Activated CD8-positive, alpha-beta memory T cell treated with anti-CD3 and anti-CD28 coated beads, Interleukin-2, amount 50 U/mL, for 4 hours (primary cell): ENCODE measurements around the gene CD2AP.
"Not testable (repeated sequence)": the region's sequence is repeated elsewhere in the genome, so short reads cannot be mapped to it uniquely, and the experiment has no call there.

Source experiments
- DNase-seq: peaks from one replicate; pipeline ENCODE4 v3.0.0-alpha.2; 2020

Gene CD2AP

DNA sequence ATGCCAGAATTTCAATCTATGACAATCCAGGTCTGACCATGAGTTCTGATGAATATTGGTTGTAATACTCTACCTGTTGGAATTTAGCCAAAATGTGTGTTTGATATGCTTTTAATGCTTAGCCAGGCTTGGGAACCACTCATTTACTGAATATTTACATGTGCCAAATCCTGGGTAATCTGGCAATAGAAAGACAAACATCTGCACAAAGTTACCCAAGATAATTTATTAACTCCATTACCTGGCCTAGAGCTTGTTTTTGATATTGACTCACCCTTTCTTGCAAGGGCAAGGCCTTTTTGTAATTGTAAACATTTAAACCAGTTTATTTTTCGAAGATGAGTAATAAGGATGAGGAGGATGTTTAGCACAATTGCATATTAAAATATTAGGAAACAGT, 13.5 kb upstream of the CD2AP start:
- DNase-seq: no peak

DNA sequence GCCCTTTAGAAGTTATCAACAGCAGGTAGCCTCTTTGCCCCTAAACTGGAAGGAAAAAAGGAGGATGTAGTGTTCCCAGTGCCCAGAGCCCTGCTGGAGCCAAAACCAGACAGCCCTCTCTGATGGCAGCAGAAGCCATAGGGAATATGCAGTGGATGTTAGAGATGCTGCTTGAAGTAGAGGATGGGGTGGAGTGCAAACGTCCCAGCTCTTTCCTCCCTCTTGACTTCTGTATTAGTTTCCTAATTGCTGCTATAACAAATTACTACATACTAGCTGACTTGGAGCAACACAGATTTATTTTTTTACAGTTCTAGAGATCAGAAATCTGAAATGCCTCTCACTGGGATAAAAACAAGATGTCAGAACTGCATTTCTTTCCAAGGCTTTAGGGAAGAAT, 12.5 kb upstream of the CD2AP start:
- DNase-seq: no peak

- DNase-seq: no peak
These were observed 5.7 kb upstream of the CD2AP start for GRCh38 chr6:47471911-47472310.

DNA sequence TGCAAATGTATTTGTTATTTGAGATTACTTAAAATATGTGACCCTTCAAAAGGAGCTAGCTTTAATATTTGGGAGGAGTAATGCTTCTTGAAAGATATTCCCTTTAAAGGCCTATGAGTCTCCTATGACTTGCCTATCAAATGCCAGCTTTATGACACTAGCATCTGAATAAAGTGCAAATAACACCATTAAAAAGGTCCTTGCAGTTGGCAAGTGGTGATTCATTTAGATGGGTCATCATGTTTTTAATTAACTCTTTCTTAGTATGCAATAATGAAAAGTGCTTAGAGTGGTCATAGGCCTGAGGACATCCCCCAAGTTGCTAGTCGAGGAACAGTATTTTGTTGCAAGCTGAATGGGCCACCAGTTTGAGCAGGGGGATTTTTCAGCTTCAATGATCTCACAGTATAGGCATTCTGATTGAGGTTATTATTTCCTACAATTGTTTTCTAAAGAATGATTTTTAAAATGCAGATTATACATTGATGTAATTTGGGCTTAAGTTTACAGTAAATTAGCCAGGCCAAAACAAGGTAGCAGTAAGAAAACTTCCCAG, 3.7 kb upstream of the CD2AP start:
- no peak for DNase-seq

DNA sequence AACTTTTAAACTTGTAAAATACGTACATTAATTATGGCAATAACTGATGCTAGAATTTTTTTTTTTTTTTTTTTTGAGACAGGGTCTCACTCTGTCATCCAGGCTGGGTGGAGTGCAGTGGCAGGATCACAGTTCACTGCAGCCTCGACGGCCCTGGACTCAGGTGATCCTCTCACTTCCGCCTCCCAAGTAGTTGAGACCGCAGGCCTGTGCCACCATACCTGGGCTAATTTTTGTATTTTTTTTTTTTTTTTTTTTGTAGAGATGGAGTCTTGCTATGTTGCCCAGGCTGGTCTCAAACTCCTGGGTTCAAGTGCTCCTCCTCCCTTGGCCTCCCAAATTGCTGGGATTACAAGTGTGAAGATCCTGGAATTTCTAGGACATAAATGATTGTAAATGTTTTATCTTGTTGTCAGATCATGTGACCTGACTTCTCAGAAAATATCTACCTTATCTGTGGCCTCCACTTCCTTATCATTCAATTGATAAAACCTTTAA, 2.2 kb upstream of the CD2AP start:
- DNase-seq: no peak

DNA sequence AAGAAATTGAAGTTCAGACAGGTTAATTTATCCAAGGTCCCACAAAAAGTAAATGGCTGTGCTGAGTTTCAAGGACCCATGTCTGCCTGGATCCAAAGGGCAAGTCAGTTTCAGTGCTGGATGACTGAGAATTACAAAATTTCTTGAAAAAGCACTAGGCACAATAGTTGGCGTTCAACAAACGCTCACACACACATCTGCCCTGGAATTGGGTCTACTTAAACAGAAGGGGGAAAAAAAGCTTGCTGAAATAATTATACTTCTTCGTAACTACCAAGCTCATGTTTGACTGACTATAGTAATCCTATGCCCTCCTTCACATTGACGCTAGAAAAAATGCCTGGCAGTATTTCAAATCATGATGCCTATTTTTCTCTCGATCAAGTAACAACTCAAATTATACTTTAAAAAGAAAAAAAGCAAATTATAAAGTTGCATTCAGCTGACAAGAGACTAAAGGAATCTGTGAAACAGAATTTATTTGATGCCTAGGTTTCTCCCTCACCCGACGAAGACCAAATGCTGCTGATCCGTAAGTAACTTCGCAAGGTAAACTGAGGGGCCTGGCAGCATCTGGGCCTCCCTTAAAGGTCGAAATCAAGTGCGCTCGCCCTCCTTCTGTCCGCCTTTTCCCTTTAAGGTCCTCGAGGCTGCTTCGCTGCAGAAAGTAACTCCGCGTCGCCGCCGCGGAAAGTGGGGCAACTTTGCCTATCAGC, 650 bp upstream of the CD2AP start:
- no peak for DNase-seq

DNA sequence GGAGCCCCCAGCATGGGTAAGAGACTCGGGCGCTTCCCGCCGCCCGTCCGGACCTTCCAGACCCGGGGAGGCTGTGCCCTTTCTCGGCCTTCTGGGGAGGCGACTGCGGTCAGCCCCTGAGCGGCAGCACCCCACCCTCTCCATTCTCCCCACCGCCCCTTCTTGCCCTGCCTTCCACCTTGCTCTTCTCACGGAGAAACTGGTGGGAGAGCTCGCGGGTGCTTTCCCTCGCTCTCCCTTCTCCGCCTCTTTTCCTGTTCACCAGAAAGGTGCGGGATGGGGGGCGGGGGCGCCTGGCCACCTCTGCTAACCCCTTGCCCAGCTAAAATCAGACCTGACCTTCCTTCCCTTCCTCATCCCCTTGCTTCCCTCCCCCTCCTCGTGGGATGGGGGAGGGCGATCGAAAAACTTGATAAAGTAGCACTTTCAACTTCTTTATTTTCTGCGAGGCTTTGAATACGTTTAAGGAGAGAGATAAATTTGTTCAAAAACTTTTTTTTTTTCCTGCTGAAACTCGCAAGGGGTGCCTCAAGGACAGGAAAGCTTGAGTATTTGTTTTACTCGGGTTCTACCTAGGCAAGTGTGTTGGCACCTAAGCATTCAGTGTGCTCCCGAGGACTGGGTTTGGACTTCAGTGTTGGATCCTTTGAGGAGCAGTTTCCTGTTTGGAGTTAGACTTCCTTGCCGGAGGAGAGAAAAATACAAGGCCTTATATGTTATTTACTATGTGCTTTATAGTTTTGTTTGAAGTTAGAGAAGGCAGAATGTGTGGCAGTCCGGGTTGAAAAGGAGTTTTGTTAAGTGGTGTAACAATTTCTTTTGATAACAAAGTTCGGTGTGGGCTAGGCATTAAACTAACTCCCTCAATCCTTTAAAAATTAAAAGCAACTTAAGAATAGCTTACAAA, 897 bp downstream of the CD2AP start:
- no peak for DNase-seq

DNA sequence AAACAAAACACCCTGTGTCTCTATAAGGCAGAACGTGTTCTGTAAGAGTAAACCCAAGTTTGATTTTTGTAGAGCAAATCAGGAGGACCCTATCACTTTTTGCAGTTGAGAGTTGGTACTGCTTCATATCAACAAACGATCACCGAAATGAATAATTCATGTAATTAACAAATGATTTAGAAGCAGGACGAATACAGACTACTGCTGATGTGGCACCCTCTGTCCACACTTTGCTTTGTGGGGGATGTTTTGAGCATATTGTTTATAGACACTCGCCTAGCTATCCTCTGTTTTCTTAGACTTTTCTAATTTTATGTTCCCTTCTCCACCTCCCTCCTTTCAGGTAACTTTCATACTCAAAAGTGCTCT, 1.5 kb downstream of the CD2AP start:
- no peak for DNase-seq

DNA sequence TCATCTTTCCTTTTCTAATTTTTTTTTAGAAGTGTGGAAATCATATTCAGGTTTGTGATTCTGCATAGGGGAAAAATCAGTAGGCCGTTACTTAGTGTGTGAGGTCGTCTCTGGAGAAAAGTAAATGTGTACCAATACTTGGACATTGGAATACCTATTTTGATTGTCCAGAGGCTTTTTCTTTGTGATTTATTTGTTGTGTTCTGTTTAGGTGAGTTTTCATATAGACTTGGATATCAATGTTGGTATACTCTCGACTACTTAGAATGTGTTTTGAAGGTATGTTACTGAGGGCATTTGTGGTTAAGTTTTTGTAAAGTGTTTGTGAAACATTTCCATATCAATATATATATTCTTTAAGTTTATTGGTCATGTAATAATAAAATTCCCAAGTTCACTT, 2.3 kb downstream of the CD2AP start:
- DNase-seq: no peak

DNA sequence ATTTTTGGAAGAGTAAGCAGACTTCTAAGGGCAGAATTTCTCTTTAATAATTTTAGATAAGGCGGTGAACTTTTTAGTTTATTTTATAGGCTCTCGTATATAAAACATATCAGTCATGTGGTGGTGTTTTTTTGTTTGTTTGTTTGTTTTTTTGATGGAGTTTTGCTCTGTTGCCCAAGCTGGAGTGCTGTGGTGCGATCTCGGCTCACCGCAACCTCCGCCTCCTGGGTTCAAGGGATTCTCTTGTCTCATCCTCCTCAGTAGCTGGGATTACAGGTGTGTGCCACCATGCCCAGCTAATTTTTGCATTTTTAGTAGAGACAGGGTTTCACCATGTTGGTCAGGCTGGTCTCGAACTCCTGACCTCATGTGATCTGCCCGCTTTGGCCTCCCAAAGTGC, 3.6 kb downstream of the CD2AP start:
- not testable (repeated sequence) for DNase-seq

GRCh38 chr6:47481806-47482205, 4.2 kb downstream of the CD2AP start:
- DNase-seq: no peak

GRCh38 chr6:47483516-47483852, 5.9 kb downstream of the CD2AP start:
- no peak for DNase-seq

- no peak for DNase-seq
These were observed 6.4 kb downstream of the CD2AP start for GRCh38 chr6:47483853-47484546.

- DNase-seq: no peak
These were observed 7.0 kb downstream of the CD2AP start for GRCh38 chr6:47484616-47485015.

- DNase-seq: no peak
These were observed 7.5 kb downstream of the CD2AP start for GRCh38 chr6:47485083-47485482.

DNA sequence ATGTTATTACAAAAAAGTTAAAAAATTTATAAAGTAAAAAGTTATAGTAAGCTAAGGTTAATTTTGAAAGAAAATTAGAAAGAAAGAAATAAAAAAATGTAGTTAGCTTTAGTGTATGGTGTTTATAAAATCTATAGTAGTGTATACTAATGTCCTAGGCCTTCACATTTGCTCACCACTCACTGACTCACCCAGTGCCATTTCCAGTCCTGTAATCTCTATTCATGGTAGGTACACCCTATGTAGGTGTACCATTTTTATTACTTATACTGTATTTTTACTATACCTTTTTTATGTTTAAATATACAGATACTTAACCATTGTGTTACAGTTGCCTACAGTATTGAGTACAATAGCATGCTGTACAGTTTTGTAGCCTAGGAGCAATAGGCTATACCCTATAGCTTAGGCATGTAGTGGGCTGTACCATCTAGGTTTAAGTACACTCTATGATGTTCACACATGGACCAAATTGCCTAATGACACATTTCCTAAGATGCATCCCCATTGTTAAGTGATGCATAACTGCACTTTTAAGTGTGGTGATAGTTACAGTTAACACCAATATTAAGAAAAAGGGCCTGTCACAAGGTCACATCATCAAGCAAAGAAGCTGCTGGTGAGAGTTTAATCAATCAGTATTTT, 8.0 kb downstream of the CD2AP start:
- no peak for DNase-seq

- no peak for DNase-seq
These were observed 12.4 kb downstream of the CD2AP start for GRCh38 chr6:47489995-47490394.

GRCh38 chr6:47490676-47491075, 13.1 kb downstream of the CD2AP start:
- DNase-seq: no peak

GRCh38 chr6:47492355-47492754, 14.8 kb downstream of the CD2AP start:
- DNase-seq: no peak

GRCh38 chr6:47495207-47495606, 17.6 kb downstream of the CD2AP start:
- no peak for DNase-seq

DNA sequence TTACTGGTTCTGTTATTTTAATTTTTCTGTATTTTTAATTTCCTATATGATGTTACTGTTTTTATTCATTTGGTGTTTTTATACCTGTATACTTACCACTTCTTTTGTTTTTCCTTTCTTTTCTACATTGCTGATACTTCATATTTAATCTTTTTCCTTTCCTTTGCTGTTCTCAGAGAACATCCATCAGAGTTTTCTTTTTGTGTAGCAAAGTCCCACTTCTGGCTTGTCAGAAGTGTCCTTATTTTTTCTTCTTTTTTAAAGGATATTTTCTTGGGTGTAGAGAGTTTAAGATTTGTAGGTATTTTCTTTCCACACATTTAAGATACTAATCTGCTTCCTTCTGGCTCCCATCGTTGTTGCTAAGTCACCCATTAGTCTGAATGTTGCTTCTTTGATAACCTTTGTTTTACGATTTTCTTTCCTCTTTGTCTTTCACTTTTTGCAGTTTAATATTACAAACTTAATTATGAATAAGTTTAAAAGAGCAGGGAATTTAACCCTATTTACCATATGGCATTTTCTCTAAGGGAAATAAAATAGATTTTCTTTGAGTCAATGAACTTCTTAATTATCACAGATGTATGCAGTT, 18.5 kb downstream of the CD2AP start:
- no peak for DNase-seq

GRCh38 chr6:47496935-47497579, 19.5 kb downstream of the CD2AP start:
- no peak for DNase-seq
